Stimulated activated CD8-positive, alpha-beta memory T cell treated with anti-CD3 and anti-CD28 coated beads, Interleukin-12 subunit alpha, Interleukin-12 subunit beta, amount 100 ng/mL, for 1 hour (primary cell): ENCODE measurements around the gene TSPAN9.

Source experiments
- DNase-seq: peaks from one replicate; pipeline ENCODE4 v3.0.0-alpha.2; 2020; ENCODE audit warnings: low read depth

TSPAN9 gene

DNA sequence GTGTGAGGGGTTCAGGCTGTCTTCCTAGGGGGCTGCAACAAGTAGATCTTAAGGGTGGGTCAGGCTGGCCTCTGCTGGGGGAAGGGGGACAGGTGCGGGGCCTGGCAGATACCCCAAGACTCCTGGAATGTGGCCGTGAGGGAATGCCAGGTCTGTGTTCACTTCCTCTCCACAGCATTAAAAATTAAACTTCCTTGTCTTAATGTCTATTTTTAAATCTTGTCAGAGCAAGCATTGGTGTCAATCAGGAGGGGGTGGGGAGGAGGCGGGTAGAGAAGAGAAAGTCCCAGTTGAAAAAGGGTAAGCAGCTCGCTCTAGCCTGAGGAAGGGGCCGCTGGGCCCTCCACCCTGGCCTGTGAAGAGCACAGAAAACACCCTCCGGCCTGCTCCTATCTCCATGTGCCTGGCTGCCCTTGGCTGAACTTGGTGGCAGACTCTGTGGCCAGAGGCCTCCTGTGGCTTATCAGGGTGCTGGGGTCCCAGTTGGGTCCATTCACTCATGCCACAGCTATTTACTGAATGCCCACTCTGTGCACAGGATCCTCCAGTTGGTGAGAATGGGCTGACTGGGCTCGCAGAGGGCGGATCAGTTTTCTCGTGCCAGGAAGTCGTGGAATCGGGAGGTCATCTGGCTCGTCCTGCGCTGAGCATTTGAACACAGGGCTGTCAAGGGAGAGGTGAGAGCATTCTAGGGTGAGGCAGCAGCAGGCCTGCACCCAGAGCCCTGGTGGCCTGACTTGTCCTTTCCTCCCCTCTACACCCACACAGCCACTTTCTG lies 128.8 kb downstream of the TSPAN9 start:
- DNase-seq: no peak

DNA sequence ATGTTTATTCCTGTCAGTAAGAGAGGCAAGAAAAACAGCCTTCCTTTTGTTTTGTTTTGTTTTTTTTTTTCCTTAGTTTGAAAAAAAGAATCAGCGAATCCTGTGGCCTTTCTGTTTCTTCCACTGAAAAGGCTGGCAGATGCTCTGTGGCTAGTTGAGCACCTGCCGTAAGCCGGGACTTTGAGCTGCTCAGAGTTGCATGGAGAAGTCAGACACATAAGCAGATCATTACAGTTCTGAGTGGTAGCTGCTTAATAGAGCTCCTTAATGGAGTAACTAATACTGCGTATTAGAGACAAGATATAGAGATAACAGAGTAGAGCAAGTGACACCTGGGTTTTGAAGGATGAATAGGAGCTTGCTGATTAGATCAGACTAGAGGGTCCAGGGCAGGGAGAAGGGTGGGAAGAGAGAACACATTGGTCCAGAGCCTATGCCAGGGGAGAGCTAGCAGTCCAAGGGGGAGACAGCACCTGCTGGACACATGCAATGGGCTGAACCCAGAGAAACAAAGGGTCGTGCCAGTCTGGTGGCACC lies 129.4 kb downstream of the TSPAN9 start:
- DNase-seq: no peak

DNA sequence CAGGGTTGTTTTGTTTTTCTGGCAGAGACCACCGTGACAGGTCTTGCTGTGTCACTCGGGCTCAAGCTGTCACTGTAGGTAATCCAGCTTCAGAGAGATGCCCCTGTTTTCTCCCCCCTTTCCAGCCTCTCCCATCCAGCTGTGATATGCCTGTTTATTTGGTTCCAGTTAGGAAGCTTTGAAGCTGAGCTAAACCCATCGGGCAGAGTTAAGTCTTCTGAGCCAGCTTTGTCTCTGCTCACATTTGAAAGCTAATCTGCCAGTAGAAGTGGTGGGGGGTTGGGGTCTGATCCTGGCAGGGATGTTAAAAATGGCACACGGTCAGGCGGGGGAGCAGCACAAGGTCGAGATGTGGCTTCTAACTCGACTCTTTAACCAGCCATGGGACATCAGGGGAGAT lies 130.0 kb downstream of the TSPAN9 start:
- no peak for DNase-seq

DNA sequence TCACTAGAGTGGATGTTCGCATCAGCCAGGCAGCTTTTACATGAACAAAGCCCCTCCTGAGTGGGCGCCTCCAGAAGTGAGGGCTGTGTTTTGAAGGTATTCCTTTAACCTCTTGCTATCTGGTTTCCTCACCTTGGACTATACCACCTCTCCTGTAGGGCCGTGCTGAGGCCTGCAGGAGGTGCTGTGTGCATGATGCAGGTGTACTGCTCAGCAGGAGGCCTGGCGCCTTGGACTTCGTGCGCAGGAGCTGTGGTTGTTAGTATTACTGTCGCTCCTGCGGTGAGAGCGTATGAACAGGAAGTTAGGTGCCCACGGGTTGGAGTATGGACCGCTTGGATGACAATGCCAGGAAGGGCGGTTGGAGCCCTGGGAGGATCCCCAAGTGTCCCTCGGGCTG lies 130.7 kb downstream of the TSPAN9 start:
- no peak for DNase-seq

DNA sequence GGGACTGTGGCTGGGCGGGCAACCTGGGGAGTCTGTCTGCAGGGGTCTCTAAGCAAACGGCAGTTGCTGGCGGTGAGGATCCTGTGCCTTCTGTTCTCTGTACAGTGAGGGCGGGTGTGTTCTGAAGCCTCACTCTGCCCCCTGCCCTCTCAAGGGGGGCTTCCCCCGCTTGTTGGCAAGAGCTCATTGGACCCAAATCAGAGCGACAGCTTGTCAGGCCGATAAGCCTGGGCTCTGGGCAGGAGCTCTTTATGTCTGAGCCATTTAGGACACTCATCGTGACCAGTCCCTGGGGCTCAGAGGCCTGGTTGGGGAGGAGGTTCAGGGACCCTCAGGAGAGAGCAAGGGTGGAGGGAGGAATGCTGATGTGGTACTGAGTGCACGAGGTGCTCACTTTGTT lies 136.0 kb downstream of the TSPAN9 start:
- no peak for DNase-seq

DNA sequence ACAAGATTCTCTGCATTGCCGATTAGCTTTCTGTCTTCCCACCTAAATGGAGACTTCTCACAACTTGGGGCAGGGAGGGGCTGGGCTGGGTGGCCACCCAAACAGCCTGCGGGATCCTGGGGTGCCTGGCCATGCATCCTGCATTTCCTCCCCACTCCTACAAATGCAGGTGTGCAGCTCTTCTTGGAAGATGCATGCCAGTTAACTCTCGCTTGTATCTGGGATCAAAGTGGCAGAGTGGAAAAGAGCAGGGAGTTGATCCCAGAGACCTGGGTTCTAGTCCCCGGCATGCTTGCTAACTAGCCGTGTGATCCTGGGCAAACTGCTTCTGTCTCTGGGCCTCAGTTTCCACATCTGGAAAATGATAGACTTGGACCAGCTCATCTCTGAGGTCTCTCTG lies 136.6 kb downstream of the TSPAN9 start:
- DNase-seq: no peak

DNA sequence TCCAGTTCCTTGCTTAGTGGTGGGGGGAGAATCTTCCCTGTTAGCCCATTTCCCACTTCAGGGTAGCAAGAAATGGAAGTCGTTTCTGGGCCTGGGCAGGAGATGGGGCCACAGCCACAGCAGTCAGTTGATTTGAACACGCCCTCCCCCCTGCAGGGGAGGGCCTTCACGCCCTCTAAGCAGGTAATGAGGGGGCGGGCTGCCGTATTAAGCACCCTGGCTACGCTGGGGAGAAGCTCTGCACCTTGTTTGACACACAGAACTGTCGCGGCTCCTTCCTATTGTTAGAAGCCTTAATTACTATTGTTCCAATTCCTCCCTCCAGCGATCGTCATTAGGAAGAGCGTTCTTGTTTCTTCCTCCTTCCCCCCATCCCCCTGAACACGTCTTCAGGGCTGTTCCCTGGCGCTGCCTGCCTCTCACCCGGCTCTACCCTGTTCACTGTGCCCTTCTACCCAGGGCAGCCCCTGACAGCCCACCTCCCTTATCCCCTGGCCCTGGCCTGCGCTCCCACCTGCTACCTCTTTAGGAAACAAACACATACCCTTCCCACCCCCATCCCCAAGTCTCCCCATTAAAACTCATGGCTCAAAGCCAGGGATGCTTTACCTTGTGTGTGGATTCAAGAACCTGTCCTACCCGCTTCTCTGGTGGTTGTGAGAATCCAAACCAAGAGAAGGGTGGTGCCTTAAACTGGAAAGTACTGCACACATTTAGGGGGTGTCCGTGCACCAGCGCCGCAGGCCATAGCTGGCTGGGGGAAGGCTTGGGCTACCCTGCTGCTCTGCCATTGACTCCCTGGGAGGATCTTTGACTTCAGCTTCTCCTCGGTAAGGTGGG lies 137.6 kb downstream of the TSPAN9 start:
- no peak for DNase-seq

DNA sequence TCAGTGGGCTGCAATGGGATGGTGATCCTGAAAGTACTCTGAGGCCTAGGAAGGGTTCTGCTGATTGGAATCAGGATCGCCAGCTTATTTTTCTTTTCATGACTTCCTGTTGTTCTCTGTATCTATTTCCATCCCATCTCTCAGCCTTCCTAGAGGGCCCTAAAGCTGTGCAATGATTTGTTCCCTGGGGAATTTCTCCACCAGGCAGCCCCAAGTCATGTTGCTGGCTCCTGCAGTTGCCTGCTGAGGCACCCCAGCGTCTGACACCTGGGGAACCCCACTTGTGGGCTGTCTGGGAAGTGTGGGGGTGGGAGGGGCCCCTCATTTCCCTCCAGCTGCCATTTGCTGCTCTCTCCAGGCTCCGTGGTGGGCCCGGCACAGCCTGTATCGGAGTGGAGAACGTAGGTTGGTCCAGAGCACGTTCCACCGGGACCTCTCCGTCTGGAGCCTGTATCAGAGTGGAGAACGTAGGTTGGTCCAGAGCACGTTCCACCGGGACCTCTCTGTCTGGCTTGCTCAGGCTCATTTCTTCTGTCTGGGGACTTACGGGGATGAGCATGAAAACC lies 138.3 kb downstream of the TSPAN9 start:
- no peak for DNase-seq

DNA sequence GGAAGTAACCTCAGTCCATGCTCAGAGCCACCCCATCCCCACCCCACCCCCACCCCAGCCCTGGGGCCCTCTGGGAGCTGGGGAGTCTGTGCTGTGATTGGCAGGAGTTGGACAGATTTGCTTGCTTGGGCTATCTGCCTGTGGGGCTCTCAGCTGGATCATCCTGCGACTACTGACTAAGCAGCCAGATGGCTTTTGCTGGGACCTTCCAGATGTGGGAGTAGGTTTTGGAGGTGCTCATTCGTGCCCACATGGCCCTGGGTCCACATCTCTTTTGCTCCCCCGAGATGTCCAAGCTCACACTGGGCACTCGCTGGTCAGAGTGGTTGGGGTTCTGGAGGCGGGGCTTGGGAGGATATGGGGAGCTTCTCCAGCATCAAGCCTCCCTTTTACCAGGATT lies 138.9 kb downstream of the TSPAN9 start:
- DNase-seq: no peak

DNA sequence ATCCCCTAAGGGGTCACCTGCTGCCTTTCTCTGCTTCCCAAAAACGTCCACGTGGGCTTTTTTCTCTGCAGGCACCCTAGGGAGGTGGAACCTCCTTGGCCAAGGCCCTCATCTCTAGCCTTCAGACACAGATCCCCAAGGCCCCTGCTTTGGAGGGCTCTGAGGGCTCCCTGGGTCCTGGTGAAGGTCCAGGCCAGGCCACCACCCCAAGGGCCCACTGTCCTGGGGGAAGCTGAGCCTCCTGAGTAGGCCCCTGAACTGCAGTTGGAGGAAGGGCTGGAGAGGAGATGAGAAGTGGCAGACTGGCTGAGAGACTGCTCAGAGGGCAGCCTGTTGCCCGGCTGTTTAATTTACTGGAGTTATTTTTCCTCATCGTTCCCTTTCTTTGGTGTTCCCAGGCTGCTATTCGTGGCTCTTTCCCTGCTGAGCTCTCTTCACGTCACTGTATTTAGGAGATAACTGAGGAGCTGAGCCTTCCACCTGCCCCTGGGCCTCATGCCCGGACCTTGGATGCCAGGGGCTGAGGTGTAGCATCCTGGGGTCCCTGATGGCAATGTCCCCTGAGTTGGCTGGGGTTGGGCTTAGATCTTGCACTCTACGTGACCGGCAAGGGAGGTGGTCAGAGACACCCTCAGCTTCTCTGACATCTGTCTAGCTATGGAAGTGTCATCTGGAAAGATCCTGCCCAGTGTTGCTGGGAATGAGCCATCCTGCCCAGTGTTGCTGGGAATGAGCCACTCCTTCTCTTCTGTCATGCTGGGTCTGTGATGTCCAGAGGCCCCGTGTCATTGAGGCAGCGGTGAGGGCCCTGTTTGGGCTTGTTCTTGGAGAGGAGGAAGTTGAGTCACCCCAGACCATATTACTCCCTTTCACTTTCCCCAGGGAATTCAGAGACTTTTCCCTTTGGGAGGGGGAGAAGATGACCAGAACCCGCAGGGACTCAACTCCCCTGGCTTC lies 139.8 kb downstream of the TSPAN9 start:
- DNase-seq: no peak

DNA sequence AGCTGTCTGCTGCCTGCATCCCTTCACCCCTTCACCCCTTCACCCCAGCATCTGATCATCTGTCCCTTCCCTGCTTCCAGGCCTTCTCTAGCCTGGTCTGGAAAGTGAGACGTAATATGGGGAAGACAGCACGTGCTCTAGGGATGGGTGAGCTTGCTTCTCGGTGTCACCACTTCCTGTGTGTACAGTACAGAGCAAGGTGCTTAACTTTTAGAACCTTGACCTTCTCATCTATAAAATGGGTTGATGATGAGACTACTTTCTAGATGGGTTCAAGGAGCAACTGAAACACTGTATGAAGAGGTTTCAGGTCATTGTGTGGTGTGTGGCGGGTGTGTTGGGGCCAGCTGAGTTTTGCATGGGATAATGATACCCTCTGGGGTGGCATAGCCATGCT lies 140.5 kb downstream of the TSPAN9 start:
- no peak for DNase-seq

DNA sequence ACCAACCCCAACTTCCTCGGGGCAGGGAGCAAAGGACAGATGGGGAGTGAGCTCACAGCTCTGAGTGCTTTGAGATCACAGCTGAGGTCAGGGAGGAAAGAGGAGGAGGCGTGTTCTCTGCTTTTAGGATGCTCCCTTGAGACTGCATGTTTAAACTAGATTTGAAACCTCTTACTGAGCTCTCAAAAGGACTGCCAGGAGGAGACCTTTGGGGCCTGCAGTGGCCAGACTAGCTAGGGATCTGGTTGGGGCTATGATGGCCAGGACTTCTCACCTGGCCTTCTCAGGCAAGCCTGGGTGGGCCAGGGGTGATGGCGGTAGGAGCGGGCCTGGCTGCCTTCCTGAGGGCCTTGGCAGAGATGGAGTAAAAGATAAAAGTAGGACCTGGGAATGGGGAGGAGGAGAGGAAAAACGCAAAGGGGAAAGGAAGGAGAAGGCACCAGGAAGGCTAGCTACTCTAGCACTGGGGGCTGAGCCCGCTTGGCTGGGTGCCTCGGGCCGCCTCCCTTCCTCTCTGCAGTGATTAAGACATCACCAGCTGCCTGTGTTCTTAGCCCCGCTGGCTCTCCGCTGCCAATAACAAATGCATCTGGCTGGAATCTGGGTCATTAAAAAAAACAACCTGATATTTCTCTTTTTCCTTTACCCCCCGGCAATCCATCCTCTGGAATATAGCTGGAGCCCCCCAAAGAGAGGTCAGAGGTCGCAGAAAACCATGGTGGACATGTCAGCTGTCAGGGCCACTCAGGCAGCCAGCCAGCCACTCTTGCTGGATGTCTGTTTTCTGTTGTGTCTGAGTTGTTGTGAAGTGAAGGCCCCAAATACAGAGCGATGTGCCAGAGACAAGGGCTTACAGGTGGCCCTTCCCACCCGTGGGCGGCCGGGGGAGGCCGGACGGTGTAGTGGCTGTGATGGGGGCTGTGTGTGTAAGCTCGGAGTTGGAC lies 141.3 kb downstream of the TSPAN9 start:
- no peak for DNase-seq

DNA sequence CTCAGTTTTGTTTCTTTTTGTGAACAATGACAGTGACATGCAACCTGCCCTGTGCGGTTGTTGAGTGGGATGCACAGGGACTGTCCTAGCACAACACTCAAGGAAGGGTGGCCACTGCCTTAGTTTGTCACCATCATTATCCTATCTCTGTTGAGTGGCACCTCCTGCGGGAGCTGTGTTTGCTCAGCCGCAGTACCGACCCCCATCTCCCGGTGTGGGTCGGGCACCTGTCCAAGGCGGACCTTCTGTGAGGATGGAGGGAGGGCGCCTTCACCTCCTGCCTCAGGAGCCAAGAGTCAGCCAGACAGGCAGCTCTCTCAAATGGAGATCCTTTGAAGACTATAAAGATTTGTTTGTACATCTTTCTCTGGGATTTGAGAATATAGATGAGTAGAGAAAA lies 142.1 kb downstream of the TSPAN9 start:
- no peak for DNase-seq

DNA sequence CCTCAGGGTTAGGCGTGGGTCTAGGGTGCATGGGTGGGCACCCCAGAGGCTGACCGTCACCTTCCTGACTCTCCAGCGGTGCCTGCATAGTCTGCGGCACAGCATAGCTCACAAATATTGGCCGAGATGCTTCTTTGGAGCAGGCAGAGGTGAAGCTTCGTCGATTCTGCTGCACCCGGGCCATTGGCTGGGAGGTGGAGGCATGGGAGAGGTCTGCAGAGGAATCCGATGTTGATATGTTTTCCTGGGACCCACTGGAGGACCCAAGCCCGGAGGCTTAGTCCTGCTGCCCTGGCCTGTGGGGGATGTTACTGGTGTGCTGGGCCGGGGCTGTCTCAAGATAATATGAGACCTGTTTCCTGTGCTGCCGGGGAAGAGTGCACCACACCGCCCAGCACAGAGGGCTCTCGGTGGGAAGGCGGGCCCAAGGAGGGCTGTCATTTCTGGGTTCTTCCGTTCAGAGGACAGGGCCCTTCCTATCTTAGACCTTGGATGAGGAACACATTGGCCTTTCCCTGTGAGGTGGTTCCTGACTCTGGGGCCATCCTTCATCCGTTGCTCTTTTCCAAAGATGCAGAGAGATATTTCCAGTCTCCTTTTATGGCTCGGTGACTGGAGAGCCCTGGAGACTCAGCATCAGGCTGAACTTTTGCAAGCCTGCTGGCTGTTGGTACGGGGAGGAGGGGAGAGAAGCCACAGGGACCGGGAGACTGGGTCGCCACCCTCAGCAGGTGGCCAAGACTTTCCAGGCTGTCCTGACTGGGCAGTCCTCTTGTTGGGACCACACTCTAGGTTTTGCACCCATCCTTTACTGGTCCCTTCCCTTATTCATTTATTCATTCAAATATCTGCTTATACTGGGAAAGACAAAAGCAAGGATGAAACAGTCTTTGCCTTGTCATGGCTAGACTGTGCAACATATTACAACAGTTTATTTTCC lies 143.5 kb downstream of the TSPAN9 start:
- no peak for DNase-seq

DNA sequence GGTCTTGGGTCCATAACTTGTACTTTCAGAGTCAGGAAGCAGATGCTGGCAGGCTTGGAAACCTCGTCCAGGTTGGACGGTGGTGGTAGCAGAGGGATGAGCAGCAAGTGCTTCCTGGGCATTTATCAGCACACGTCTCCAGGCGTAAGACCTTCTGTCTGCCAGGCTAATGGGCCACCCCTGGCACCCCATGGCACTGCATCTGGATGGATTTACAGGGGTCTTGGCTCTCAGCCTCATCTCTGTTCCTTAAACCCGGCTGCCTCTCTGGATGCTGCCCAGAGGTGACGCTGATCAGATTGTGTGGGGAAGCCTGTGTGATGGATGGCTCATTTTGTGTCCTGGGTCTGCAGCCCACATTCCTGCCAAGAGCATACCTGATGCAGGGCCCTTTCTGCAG lies 145.1 kb downstream of the TSPAN9 start:
- DNase-seq: no peak

DNA sequence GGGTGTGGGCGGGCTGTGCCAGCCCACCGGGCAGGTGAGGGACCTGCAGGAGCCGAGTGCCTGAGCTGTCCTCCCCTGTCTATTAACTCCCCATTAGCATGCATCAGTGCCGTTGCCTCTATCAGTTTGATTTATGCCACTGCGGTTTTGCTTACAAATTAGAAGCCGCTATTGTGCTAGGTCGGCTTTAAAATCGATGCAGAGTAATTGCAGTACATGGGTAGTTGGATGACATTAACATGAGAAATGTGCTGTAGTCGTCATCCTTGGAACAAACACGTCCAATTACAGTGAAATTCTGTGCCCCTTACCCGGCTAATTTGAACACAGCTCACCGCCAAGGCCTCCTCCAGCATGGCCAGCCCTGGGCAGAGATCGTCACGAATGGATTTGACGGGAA lies 145.8 kb downstream of the TSPAN9 start:
- no peak for DNase-seq

DNA sequence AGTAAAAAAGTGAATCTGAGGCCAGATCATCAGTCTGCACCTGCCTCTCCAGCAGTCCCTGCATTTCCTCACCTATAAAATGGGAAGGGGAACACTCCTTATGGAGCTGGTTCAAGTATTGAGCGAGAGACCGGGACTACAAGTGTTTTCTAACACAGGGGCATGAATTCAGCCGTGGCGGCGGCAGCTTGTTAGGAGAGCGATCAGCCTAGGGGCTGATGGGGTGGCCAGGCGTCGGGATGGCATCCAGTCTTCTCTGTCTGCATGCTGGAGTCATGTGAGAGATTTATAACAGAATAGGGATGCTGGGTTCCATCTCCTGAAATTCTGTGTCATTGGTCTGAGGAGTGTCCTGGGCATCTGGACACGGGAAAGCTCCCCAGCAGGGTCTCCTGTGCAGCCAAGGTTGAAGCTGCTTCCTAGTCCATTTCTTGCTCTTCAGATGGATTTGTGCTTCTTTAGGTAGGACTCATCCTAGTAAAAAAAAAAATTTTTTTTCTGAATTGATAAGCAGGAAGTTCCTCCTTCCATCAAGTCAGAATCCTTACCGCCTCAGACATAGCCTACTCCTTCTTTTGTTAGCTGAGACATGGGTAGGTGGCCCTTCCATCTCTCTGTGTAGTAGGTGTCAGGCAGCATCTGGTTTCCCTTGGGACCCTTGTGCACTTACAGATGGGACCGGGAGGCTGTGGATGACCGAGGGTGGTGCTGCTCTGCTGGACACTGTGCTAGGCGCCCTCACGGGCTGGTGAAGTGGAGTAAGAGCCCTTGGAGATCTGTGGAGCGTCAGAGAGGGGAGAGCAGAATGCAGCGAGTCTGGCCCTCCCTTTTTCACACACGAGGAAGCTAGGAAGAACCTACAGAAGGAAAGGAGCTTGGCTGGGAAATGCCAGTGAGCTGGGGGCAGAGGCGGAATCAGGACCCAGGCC lies 146.7 kb downstream of the TSPAN9 start:
- no peak for DNase-seq

DNA sequence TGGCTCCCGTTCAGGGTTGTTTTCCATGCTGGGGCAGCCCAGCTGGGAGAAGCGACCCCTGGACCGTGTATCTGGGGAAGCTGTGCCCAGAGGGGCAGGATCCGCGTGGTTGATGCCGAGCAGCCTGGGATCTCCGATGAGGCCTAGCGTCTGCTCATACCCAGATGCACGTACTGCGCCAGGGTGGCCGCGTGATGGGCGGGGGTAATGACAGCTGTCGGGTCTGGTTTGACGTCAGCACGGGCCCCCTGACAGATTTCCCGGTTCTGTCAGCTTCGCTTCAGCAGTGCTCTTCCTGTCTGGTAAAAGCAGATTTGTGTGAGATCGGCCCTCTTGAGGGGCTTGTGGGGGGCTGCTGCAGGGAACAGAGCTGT lies 147.3 kb downstream of the TSPAN9 start:
- no peak for DNase-seq
